CD14-positive monocyte (primary cell): ENCODE measurements around the gene FAM83B. TPM values are rescaled to one million over a fixed set of nuclear protein-coding genes. Genes with fewer than 3 reads are reported as not detected.

Experiments used
- DNase-seq, 3 donors: peaks; one replicate each; pipeline ENCODE4 v3.0.0-alpha.2; 2011 to 2022
- H2AFZ ChIP-seq: 2 replicates; pipeline ENCODE4 v1.6.0; 2012; ENCODE audit warnings: mild to moderate bottlenecking, low read depth, low read length, inconsistent platforms; ENCODE audit not compliant: insufficient read depth, poor library complexity, severe bottlenecking
- H3K27ac ChIP-seq, 2 donors: 1 replicate in 1 of 2; 2 replicates in 1 of 2; pipeline ENCODE4 v1.5.1; 2012 to 2013; ENCODE audit warnings: low read length in 2 of 2, control low read depth in 1 of 2, inconsistent platforms in 1 of 2, low read depth in 1 of 2, mild to moderate bottlenecking in 1 of 2
- H3K27me3 ChIP-seq, 2 donors: one replicate each; pipeline versions ENCODE4 v1.6.0 to v1.6.1; 2011 to 2013; ENCODE audit warnings: low read length in 2 of 2; ENCODE audit not compliant: control insufficient read depth in 2 of 2, insufficient read depth in 2 of 2
- H3K36me3 ChIP-seq, 2 donors: replicated peaks in 1 of 2; 1 replicate in 1 of 2; 2 replicates in 1 of 2; pipeline versions ENCODE4 v1.5.1 to v1.6.1; 2012 to 2013; ENCODE audit warnings: low read length in 2 of 2, control low read depth in 1 of 2, inconsistent platforms in 1 of 2, mild to moderate bottlenecking in 1 of 2; ENCODE audit not compliant: insufficient read depth in 2 of 2, control insufficient read depth in 1 of 2
- H3K4me1 ChIP-seq, 2 donors: 1 replicate in 1 of 2; 2 replicates in 1 of 2; pipeline versions ENCODE4 v1.5.1 to v1.6.1; 2012 to 2013; ENCODE audit warnings: low read length in 2 of 2, control low read depth in 1 of 2, inconsistent platforms in 1 of 2, mild to moderate bottlenecking in 1 of 2, moderate library complexity in 1 of 2; ENCODE audit not compliant: insufficient read depth in 2 of 2, control insufficient read depth in 1 of 2
- H3K4me2 ChIP-seq: replicated peaks from 2 replicates; pipeline ENCODE3; 2012; ENCODE audit warnings: low read length, moderate library complexity, mild to moderate bottlenecking; ENCODE audit not compliant: poor library complexity, severe bottlenecking; ENCODE audit errors: extremely low read depth
- H3K4me3 ChIP-seq, 3 experiments: fragments of 200-600 bp in 1 of 3; sonication (generic) in 1 of 3; replicated peaks in 1 of 3; 1 replicate in 2 of 3; 2 replicates in 1 of 3; pipeline ENCODE4 v1.5.1; 2011 to 2013; ENCODE audit warnings: low read length in 3 of 3, mild to moderate bottlenecking in 3 of 3, control low read depth in 2 of 3, low read depth in 2 of 3, inconsistent platforms in 1 of 3, moderate library complexity in 1 of 3
- H3K79me2 ChIP-seq: 2 replicates; pipeline ENCODE4 v1.6.0; 2012; ENCODE audit warnings: mild to moderate bottlenecking, control low read depth, inconsistent platforms, low read length, moderate library complexity; ENCODE audit not compliant: insufficient read depth
- H3K9ac ChIP-seq: 2 replicates; pipeline ENCODE4 v1.6.0; 2017; ENCODE audit warnings: low read length, mild to moderate bottlenecking; ENCODE audit not compliant: insufficient read depth, poor library complexity, severe bottlenecking
- H3K9me3 ChIP-seq, 2 donors: replicated peaks in 1 of 2; 1 replicate in 1 of 2; 2 replicates in 1 of 2; pipeline versions ENCODE4 v1.5.1 to v1.6.1; 2012 to 2013; ENCODE audit warnings: low read length in 2 of 2, control low read depth in 1 of 2; ENCODE audit not compliant: control insufficient read depth in 1 of 2, insufficient read depth in 1 of 2
- H4K20me1 ChIP-seq: 2 replicates; pipeline ENCODE4 v1.6.0; 2012; ENCODE audit warnings: mild to moderate bottlenecking, low read length, control low read depth, moderate library complexity; ENCODE audit not compliant: insufficient read depth
- H3K27ac Mint-ChIP-seq, 7 donors: one replicate each; pipeline ENCODE4 v1.8.0; 2020; ENCODE audit warnings: mild to moderate bottlenecking in 7 of 7, mixed read lengths in 7 of 7, moderate library complexity in 6 of 7, inconsistent platforms in 2 of 7
- H3K27me3 Mint-ChIP-seq, 3 donors: one replicate each; pipeline ENCODE4 v1.8.0; 2021 to 2022; ENCODE audit warnings: low read depth in 3 of 3, mild to moderate bottlenecking in 3 of 3, mixed read lengths in 3 of 3, moderate library complexity in 3 of 3, inconsistent platforms in 1 of 3
- H3K36me3 Mint-ChIP-seq, 2 donors: one replicate each; pipeline ENCODE4 v1.8.0; 2020; ENCODE audit warnings: mixed read lengths in 2 of 2, inconsistent platforms in 1 of 2, mild to moderate bottlenecking in 1 of 2
- H3K4me1 Mint-ChIP-seq: one replicate; pipeline ENCODE4 v1.8.0; 2020; ENCODE audit warnings: mild to moderate bottlenecking, mixed read lengths
- H3K4me3 Mint-ChIP-seq, 2 donors: one replicate each; pipeline ENCODE4 v1.8.0; 2020; ENCODE audit warnings: mild to moderate bottlenecking in 2 of 2, mixed read lengths in 2 of 2, moderate library complexity in 1 of 2
- H3K9me3 Mint-ChIP-seq, 7 donors: one replicate each; pipeline ENCODE4 v1.8.0; 2020 to 2022; ENCODE audit warnings: mixed read lengths in 7 of 7, mild to moderate bottlenecking in 6 of 7, moderate library complexity in 6 of 7, inconsistent platforms in 2 of 7
- CTCF ChIP-seq: fragments of 200-600 bp; IDR thresholded peaks from one replicate; pipeline ENCODE4 v1.8.0; 2022; ENCODE audit warnings: antibody characterized with exemption, mild to moderate bottlenecking
- WGBS: methylation state at CpG from one replicate; pipeline ENCODE4 v1.1.5; 2013; ENCODE audit warnings: missing lambda C conversion rate; ENCODE audit not compliant: insufficient coverage; 5-methylcytosine and 5-hydroxymethylcytosine counted together
- intact Hi-C, 2 donors: fragments of 100-400 bp; cut with micrococcal nuclease; formaldehyde crosslinking; loops; one replicate each; pipeline versions ENCODE4 v1.15.0 to v1.15.1; 2023
- polyA plus RNA-seq, 3 donors: library from polyadenylated mRNA; depleted of rRNA in 1 of 3; unstranded in 2 of 3; stranded (reverse) in 1 of 3; fragments of 300-500 nt in 2 of 3; fragments of >200 nt in 1 of 3; fragmentation: Illumina TruSeq in 2 of 3; gene quantifications; 1 replicate in 2 of 3; 2 replicates in 1 of 3; pipeline ENCODE4 v1.2.3, GENCODE V29; 2012 to 2021

Gene FAM83B
- polyA plus RNA-seq, 3 donors, result not detected

- H3K4me2 ChIP-seq, result no peak overlapping the region
- no CpG with 5 or more reads among the region's 3 CpGs for WGBS
- H2AFZ ChIP-seq, result no peak overlapping the region
- Mint-ChIP-seq H3K27me3 (peaks cover 0 to 4% (median 2%) of the 10 kb centered on the region in 3 donors), H3K36me3 (no peaks in the 10 kb centered on the region), H3K4me3 (no peak overlapping the region), H3K4me1 (no peaks in the 10 kb centered on the region), H3K27ac (no peak overlapping the region), H3K9me3 (peaks cover 0 to 6% (median 0%) of the 10 kb centered on the region in 7 donors)
- no peak overlapping the region for H3K27ac ChIP-seq
- H3K4me3 ChIP-seq, result no peak overlapping the region
- no peak overlapping the region for H3K9ac ChIP-seq
- no peak for DNase-seq
- intact Hi-C loops, result no loop called here
- no peaks in the 10 kb centered on the region for H3K36me3 ChIP-seq
- no peaks in the 10 kb centered on the region for H4K20me1 ChIP-seq
- no peaks in the 10 kb centered on the region for H3K27me3 ChIP-seq
- H3K9me3 ChIP-seq, result no peaks in the 10 kb centered on the region
- no peak for TF ChIP-seq CTCF
- no peaks in the 10 kb centered on the region for H3K4me1 ChIP-seq
- no peaks in the 10 kb centered on the region for H3K79me2 ChIP-seq
These were observed 62.6 kb downstream of the FAM83B start for GRCh38 chr6:54909184-54909583.

GRCh38 chr6:54910431-54910884 is 63.9 kb downstream of the FAM83B start:
- Histone ChIP-seq H3K4me2 (no peak overlapping the region), H3K79me2 (no peaks in the 10 kb centered on the region), H3K27ac (no peak overlapping the region), H4K20me1 (no peaks in the 10 kb centered on the region), H2AFZ (no peak overlapping the region), H3K27me3 (no peaks in the 10 kb centered on the region), H3K9me3 (no peaks in the 10 kb centered on the region), H3K36me3 (no peaks in the 10 kb centered on the region), H3K4me1 (no peaks in the 10 kb centered on the region), H3K9ac (no peak overlapping the region), H3K4me3 (no peak overlapping the region)
- peaks cover 0 to 3% (median 0%) of the 10 kb centered on the region in 7 donors for H3K9me3 Mint-ChIP-seq
- WGBS, result 92% methylated on average over 5 of the region's 6 CpGs
- no peak overlapping the region for H3K27ac Mint-ChIP-seq
- peaks cover 0 to 2% (median 0%) of the 10 kb centered on the region in 3 donors for H3K27me3 Mint-ChIP-seq
- intact Hi-C loops, result no loop called here
- no peak overlapping the region for H3K4me3 Mint-ChIP-seq
- TF ChIP-seq CTCF, result no peak
- no peak for DNase-seq
- no peaks in the 10 kb centered on the region for H3K36me3 Mint-ChIP-seq
- no peaks in the 10 kb centered on the region for H3K4me1 Mint-ChIP-seq
